IPS-NIHi7 (cell line): Measurements from ENCODE around the gene GALNT11.
"Not testable (repeated sequence)": the region's sequence is repeated elsewhere in the genome, so short reads cannot be mapped to it uniquely, and the experiment has no call there.

Source experiments
- DNase-seq: peaks from one replicate; pipeline ENCODE4 v3.0.0; 2012; ENCODE audit warnings: mixed read lengths; ENCODE audit errors: extremely low spot score

The GALNT11 gene

DNA sequence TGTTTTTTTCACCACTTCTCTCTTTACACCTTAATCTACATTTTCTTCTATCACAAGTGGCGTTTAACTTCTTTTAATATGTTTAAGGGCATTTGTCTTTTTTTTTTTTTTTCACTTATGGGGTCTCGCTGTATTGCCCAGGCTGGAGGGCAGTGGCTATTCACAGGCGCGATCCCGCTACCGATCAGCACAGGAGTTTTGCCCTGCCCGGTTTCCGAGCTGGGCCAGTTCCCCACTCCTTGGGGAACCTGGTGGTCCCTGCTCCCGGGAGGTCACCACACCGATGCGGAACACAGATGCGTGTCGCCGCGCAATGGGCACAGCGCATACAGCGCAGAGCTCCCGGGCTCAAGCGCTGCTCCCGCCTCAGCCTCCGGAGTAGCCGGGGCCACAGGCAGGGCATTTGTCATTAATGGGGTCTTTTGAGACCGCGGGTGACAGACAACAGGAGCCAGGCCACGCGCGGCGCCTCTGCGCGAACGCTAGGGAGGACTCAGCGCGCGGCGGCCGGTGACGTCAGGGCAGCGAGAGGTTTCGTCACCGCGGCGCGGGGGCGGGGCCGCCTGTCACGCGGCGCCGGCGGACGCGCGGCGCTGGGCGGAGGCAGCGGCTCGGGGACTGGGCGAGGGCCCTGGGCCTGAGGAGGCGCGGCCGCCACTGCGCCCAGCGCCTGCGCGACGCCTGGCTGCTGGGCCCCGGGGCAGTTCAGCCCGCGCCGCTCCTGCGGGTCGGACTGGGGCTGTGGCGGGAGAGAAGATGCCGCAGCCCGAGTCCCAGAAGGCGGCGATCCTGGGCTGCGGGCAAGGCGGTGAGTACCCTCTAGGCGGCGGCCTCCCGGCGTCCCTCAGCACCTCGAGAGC is at the start of gene GALNT11:
GALNT11 (plus strand) TSS at position 598 of the 860 bp plus-strand sequence. CDS start 68,554 bp downstream, outside the sequence.
- DNase-seq = peak; percentile 96

DNA sequence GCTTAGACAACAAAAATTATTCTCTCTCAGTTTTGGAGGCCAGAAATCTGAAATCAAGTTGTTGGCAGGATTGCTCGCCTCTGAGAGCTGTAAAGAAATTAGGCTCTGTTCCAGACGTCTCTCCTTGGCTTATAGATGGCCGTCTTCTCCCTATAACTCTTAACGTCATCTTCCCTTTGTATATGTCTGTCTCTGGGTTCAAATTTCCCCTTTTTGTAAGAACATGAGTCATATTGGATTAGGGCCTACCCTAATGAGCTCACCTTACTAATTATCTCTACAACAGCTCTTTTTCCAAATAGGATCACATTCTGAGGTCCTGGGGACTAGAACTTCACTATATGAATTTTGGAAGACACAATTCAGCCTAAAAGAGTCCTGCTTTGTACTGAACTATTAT is 46.9 kb upstream of the GALNT11 start:
- no peak for DNase-seq

DNA sequence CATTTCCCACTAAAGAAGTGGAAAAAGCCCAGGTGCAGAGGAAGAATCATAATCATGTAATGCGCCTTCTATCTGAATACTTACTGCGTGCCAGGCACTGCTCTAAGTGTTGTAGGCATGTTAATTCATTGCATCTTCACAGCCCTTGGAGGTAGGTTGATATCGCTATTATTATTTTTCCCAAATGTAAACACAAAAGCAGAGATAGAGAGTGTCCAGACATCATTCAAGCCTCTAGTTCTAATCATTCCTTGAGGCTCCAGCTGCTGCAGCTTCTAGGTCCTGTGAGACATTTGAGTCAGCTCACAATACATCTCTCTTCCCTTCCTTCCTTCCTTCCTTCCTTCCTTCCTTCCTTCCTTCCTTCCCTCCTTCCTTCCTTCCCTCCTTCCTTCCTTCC is 44.3 kb upstream of the GALNT11 start:
- no peak for DNase-seq

DNA sequence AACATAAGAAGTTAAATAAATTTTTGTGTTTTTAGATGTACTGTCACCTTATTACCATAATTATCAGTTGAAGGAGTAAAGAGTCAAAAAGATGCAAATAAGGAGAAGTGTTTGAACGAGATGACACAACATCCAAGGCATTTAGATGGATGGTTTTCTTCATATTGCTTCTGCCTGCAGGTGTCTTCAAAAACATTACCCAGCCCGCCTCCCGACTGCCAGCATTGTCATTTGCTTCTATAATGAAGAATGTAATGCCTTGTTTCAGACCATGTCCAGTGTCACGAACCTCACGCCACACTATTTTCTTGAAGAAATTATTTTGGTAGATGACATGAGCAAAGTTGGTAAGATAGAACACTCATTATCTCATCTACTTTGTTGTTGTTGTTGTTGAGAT is 42.7 kb upstream of the GALNT11 start:
- no peak for DNase-seq

DNA sequence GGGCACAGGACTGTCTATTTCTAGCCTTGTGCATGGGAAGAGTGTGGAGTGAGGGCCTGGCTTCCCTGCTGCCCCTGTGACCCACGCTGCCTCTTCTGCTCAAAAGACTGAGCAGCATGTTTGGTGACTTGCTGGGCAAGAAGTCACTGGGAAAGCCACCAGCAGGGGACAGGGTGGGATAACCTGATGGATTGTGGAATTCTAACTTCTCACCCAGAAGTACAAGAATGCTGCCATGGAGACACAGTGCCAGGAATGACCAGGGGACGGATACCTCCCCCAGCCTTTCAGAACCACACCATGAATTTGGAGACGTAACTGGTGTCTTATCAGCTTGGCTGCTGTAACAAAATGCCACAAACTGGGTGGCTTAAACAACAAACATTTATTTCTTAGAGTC is 40.9 kb upstream of the GALNT11 start:
- no peak for DNase-seq

DNA sequence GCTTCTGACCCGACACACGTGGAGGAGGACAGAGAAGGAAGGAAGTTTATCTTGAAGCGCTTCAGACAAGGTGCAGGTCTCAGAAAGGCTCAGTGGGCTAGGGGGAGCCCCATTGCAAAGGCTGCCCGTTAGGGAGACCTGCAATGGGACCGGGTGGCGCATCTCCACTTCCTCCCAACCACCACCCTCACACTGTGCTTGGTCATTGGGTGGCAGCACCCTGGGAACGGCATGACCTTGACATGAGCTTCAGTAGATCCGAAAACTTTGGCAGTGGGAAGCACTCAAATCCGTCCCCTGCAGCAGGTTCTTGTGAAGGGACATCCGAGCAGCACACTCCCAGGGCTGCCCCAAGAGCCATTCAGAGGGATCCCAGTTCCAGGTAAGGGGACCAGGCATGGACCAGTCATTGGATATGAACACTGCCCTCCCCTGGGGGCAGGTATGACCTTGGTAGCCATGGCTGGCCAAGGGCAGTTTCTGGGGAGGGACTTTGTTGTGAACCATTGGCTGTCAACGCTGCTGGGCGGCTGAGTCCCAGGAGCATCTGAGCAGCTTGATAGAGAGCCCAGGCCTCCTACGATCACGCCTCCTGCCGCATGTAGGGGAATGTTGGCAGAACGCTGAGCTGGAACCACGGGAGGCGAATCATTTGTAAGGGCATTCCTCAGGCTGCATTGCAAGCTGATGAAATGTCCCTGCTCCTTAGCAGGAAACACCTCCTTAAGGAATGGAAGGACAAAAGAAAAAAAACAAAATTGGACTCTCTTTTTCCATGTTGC is 37.5 kb upstream of the GALNT11 start:
- DNase-seq = no peak

DNA sequence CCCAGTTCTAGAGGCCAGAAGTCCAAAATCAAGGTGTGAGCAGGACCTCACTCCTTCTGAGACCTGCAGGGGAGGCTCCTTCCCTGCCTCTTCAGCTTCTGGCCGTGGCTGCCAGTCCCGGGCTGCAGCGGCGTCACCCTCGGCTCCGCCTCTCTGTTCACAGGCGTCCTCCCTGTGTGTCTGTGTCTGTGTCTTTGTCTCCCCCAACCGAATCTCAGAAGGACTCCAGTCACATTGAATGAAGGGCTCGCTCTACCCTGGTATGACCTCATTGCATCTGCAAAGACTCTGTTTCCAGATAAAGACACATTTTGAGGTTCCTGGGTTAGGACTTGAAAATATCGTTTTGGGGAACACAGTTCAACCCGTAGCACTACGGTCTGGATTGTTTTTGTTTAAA is 33.1 kb upstream of the GALNT11 start:
- peak; percentile 80 for DNase-seq

DNA sequence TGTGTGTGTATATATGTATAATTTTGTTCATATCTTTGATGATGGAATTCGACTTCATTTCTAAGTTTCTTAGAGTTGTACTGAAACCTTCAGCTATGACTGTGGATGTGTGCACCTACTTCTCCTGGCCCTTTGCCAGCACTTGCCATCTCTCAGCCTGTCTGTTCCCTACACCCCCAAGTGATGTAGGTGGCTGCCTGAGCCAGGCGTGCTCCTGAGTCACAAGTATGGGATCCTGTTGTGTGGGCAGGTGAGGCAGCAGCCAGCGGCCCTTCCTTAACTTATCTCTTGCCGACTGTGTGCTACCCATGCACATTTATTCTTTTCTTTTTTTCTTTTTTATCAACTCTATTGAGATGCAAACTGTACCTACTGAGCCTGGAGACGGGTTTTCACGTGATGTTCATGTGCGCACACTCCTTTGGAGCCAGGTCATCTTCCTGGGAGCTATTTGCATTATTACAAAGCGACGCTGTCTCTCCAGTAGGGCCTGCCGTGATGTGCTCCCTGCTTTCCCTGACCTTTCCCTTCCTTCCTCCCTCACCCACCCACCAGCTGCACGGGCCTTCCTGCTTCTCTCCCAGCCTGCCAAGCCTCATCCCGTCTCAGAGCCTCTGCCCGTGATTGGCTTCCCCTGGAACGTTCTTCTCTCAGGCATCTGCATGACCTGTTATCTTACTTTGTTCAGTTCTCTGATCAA is 31.3 kb upstream of the GALNT11 start:
- no peak for DNase-seq

DNA sequence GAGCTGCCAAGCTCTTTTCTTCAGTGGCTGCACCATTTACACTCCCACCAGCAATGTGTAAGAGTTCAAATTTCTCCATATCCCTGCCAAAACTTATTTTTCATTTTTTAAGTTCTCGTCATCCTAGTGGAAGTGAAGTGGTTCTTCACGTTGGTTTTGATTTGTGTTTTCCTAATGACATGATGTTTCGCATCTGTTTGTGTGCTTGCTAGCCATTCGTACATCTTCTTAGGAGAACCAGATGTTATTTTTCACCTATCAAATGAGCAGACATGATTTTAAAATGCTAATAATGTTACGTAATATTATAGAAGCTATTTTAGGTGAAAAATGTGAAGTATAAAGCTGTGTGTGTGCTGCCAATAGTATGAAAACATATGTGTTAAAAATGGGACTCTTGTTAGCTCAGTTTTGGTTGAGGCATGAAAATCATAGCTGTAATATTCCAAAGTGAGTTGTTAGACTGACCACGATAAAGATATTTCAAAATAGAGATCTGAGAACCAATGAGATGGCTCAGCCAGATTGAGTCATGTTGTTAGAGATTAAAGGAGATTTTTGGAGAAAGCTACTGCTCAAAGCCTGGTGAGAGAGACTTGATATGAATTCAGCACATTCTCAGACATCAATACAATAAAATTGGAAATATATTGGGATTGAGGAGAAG is 25.9 kb upstream of the GALNT11 start:
- DNase-seq = no peak

DNA sequence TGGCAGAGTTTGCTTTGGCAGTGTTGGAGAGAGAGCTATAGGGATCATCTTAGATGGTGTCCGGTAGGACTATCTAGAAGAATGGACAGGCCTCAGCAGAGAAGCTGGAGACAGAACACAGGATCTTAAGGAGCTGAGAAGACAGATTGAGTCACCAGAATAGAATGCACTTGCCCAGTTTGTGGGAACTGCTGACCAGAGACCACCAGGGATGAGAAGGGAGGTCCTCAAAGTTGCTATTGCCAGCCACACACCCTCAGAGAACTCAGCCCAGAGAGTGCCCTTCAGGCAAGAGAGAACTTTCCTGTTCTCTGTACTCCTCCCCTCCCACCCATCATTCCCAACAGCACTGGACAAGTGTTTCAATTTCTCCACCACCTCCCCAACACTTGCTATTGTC is 25.3 kb upstream of the GALNT11 start:
- DNase-seq = no peak

DNA sequence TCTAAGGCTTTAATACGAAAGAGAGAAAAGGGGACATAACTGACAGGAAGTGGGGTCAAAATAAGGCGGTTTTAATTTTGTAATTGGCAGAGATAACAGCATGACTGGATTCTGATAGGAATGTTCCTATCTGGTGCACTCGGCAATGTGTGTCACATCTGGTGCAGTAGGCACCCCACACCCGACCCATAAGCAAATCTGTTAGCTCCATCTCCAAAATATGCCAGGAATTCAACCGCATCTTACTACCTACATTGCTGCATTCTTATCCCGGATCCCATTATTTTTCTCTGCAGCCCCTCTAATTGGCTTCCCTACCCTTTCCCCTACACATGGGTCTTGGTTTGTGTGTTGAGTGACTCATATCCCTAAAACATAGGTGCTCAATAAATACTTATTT is 19.1 kb upstream of the GALNT11 start:
- no peak for DNase-seq

DNA sequence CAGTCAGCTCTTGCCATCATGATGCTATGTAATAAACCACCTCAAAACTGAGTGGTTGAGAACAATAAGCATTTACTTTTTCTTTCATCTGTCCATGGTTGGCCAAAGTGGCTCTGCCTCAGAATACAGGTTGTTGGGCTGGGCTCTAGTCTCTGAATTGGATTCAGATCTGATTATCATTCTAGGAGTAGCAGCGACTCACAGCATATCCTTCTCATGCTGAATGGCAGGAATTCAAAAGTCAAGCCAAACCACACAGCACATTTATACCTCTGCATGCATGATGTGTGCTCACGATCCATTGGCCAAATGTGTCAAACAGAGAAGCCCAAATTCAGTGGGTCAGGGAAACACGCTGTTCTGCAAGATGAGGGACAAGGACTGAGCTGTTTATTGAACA is 13.6 kb upstream of the GALNT11 start:
- DNase-seq = no peak

DNA sequence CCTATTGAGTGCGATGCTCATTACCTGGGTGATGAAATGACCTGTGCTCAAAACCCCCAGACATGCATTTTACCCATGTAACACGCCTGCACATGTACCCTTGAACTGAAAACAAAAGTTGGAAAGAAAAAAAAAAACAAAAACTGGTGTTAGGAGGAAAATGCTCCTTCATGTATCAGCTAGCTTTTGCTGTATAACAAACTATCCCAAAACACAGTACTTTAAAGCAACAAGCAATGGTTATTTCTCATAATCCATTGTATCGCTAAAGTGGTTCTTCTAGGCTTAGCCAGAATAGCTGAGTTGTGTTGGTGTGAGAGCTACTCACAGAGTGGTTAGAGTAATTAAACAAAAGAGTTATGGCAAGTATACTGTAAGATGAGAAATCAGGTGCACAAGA is 12.2 kb upstream of the GALNT11 start:
- DNase-seq = no peak

DNA sequence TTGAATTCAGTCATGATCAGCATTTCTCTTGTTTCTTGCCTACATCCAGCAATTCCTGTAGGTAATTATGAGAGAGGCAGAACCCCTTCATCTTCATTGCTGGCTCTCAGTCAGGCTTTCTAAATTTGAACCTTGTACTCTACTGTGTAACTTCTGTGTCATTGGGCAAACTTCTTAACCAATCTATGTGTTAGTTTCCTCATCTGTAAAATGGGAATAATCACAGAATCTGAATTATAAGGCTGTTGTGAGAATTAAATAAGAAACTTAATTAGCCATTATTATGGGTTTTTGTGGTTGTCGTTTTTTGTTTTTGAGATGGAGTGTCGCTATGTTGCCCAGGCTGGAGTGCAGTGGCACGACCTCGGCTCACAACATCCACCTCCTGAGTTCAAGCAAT is 11.5 kb upstream of the GALNT11 start:
- no peak for DNase-seq

DNA sequence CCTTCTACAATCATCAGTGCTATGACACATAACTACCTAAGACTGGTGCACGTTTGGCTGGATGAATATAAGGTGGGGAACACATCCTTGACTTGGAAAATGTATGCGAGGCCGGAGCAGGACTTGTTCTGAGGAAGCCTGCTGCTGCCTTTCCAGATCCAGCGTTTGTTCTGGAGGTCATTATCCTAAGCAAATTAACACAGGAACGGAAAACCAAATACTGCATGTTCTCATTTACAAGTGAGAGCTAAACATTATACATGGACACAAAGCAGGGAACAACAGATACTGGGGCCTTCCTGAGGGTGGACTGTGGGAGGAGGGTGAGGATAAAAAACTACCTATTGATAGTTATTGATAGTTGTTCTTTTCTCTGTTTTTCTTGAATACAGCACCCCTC is 10.8 kb upstream of the GALNT11 start:
- DNase-seq = no peak

DNA sequence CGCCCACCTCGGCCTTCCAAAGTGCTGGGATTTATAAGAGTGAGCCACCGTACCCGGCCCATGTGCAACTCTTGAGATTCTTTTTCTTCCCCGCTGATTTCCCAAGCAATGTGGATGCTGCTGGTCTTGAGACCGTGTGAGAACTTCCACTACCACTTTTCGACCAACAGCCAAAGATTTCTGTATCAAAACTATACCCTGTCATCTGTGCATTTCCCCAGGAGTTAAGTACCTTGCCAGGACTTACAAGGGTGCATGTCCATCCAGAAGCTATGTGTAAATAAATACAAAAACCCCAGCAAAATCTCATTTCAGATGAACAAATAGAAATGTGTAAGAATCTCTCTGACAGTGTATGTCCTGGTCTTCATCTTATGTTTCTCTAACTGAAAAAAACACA is 9.9 kb upstream of the GALNT11 start:
- no peak for DNase-seq

DNA sequence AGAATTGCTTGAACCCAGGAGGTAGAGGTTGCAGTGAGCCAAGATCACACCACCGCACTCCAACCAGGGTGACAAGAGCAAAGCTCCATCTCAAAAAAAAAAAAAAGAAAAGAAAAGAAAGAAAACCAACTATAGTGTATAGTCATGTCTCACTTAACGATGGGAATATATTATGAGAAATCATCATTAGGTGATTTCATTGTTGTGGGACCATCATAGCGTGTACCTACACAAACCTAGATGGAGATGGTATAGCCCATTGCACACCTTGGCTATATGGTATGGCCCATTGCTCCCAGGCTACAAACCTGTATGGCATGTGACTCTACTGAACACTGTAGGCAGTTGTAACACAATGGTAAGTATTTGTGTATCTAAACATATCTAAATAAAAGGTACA is 8.5 kb upstream of the GALNT11 start:
- no peak for DNase-seq

DNA sequence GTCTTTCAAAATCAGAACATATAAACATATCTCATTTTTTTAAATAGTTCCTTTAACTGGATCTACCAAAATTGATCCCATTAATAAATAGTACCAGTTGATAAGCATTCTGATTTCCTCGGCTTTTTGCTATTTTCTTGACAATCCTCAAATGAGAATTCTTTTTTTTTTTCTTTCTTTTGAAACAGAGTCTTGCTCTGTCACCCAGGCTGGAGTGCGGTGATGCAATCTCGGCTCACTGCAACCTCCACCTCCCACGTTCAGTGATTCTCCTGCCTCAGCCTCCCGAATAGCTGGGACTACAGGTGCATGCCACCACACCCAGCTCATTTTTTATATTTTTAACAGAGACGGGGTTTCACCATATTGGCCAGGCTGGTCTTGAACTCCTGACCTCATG is 7.8 kb upstream of the GALNT11 start:
- not testable (repeated sequence) for DNase-seq

DNA sequence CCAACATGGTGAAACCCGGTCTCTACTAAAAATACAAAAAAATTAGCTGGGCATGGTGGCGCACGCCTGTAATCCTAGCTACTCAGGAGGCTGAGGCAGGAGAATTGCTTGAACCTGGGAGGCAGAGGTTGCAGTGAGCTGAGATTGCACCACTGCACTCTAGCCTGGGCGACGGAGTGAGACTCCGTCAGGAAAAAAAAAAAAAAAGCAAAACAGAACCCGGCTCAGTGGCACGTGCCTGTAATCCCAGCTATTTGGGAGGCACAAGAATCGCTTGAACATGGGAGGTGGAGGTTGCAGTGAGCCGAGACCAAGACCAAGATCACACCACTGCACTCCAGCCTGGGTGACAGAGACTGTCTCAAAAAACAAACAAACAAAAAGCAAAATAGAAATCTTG is 3.7 kb upstream of the GALNT11 start:
- not testable (repeated sequence) for DNase-seq

DNA sequence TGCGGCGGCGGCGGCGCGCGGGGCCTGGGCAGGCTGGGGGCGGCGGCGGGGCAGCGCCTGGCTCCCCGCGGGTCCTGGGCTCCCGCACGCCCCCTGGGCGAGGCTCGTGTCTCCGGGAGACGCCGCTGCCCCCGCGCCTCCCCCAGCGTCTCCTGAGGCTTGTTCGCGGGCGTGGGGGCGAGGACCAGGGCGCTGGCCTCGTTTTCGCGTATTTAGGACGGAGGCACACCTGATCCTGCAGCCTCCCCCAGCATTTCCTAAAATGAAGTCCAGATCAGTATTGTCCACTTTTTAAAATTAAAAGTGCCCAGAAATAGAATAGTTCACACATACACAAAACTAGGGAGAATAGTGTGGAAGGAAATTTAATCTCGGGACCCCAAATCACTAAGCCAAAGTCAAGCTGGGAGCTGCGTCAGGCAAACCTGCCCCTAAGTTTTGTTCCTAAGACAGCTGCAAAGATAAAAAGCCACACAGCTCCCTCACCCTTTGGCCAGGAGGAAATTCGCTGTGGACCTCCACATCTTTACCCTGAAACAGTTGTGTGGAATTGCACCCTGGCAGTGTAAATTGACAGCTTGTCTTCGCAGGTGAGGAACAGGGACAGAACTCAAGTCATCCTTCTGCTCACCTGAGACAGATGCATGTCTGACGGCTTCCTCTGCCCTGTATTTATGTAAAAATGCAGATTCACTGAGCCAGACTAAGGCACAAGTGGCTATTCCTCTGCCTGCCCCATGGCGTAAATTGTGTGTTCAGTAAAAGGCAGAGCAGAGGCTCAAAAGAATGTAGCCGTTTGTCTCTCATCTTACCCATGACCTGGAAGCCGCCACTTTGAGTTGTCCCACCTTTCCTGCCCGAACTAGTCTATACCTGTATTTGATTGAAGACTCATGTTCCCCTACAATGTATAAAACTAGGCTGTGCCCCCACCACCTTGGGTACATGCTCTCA is 740 bp downstream of the GALNT11 start:
- no peak for DNase-seq
